ENCODE results near the gene OCLN. TPM values are rescaled to one million over a fixed set of nuclear protein-coding genes. Genes with fewer than 3 reads are reported as not detected.

The OCLN gene
- polyA plus RNA-seq, 1 donor from 2014 or later: 6.5 TPM

DNA sequence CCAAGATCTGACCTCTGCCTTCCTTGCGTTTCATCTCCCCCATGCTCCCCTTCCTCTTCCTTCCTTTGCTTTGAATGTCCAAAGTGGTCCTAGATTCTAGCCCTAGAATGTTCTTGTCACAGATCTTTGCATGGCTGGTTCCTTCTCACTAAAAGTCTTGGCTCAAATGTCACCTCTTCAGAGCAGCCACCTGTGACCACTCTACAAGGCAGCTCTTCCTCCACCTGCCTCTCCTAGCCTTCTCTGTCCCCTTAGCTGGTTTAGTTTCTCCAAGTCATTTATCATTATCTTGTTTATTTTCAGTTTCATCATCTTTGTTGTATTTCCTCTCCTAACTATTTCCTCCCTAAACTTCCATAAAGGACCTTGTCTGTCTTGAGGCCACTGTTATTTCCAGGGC lies 7.1 kb upstream of the OCLN start:
- TF ChIP-seq SMC3 (conservative IDR thresholded peaks at IDR 0.05; ENCODE audit: poor library complexity) (no peak), EZH2 (IDR thresholded peaks at IDR 0.05; ENCODE audit: borderline replicate concordance, insufficient read depth, low read length, poor library complexity, severe bottlenecking) (no peak), EP300 (conservative IDR thresholded peaks at IDR 0.05; ENCODE audit: poor library complexity, severe bottlenecking) (no peak), MXI1 (conservative IDR thresholded peaks at IDR 0.05; ENCODE audit: poor library complexity, severe bottlenecking) (no peak), CTCF (IDR thresholded peaks at IDR 0.05; ENCODE audit: poor library complexity, severe bottlenecking) (no peak), RAD21 (conservative IDR thresholded peaks at IDR 0.05) (no peak), POLR2AphosphoS5 (IDR thresholded peaks at IDR 0.05) (no peak), REST (IDR thresholded peaks at IDR 0.05; ENCODE audit: borderline replicate concordance) (no peak), TAF1 (IDR thresholded peaks at IDR 0.05; ENCODE audit: low read depth) (no peak)
- Histone ChIP-seq H3K9ac (ENCODE audit: low read length) (no peak overlapping the region), H3K4me2 (ENCODE audit: low read length) (no peak overlapping the region), H3K9me3 (ENCODE audit: low read length) (no peaks in the 10 kb centered on the region), H3F3A (ENCODE audit: insufficient read depth, low read length, poor library complexity, severe bottlenecking) (no peaks in the 10 kb centered on the region), H2AFZ (ENCODE audit: low read depth, low read length) (no peak overlapping the region), H3K79me2 (replicated peaks; ENCODE audit: insufficient read depth, low read length) (no peaks in the 10 kb centered on the region), H3K36me3 (ENCODE audit: insufficient read depth, low read length) (no peaks in the 10 kb centered on the region), H4K20me1 (ENCODE audit: insufficient read depth) (no peaks in the 10 kb centered on the region), H3K4me3 (ENCODE audit: low read length) (no peak overlapping the region), H3K27ac (ENCODE audit: low read length) (no peak overlapping the region), H3K9me2 (ENCODE audit: insufficient read depth, low read length) (no peaks in the 10 kb centered on the region), H3K27me3 (ENCODE audit: insufficient read depth, low read depth, low read length) (no peaks in the 10 kb centered on the region)

- no peaks in the 10 kb centered on the region for H3K79me2 ChIP-seq (replicated peaks; ENCODE audit: insufficient read depth, low read length)
- no peak overlapping the region for H3K4me2 ChIP-seq (ENCODE audit: low read length)
- H3K27me3 ChIP-seq (ENCODE audit: insufficient read depth, low read depth, low read length): peaks cover 33% of the 10 kb centered on the region
- no peak overlapping the region for H3K9ac ChIP-seq (ENCODE audit: low read length)
- no peaks in the 10 kb centered on the region for H3K9me3 ChIP-seq (ENCODE audit: low read length)
- H4K20me1 ChIP-seq (ENCODE audit: insufficient read depth): no peaks in the 10 kb centered on the region
- H3K27ac ChIP-seq (ENCODE audit: low read length): no peak overlapping the region
- H3K36me3 ChIP-seq (ENCODE audit: insufficient read depth, low read length): no peaks in the 10 kb centered on the region
- no peak overlapping the region for H2AFZ ChIP-seq (ENCODE audit: low read depth, low read length)
- H3K4me3 ChIP-seq (ENCODE audit: low read length): no peak overlapping the region
- no peaks in the 10 kb centered on the region for H3F3A ChIP-seq (ENCODE audit: insufficient read depth, low read length, poor library complexity, severe bottlenecking)
- TF ChIP-seq CTCF (IDR thresholded peaks at IDR 0.05; ENCODE audit: poor library complexity, severe bottlenecking) (no peak), REST (IDR thresholded peaks at IDR 0.05; ENCODE audit: borderline replicate concordance) (no peak), SMC3 (conservative IDR thresholded peaks at IDR 0.05; ENCODE audit: poor library complexity) (no peak), MXI1 (conservative IDR thresholded peaks at IDR 0.05; ENCODE audit: poor library complexity, severe bottlenecking) (no peak), EZH2 (IDR thresholded peaks at IDR 0.05; ENCODE audit: borderline replicate concordance, insufficient read depth, low read length, poor library complexity, severe bottlenecking) (no peak)
- no peaks in the 10 kb centered on the region for H3K9me2 ChIP-seq (ENCODE audit: insufficient read depth, low read length)
Measured at GRCh38 chr5:69489246-69489645, 3.3 kb upstream of the OCLN start.

All from neural cell (in vitro differentiated cells).